Skeletal muscle cell (primary cell): ENCODE measurements around the gene MACROD2.

ENCODE experiments used
- DNase-seq: peaks from one replicate; pipeline ENCODE4 v3.0.0-alpha.2; 2010; ENCODE audit warnings: low read depth
- H3K4me3 ChIP-seq: 2 replicates; pipeline ENCODE4 v1.5.1; 2011; ENCODE audit warnings: low read depth, mild to moderate bottlenecking, control low read depth, low read length, moderate library complexity

Gene MACROD2

GRCh38 chr20:14538433-14538832, 543.1 kb downstream of the MACROD2 start:
- no peak for DNase-seq
- no peak overlapping the region for H3K4me3 ChIP-seq

- no peak overlapping the region for H3K4me3 ChIP-seq
- peak; percentile 13 for DNase-seq
These were observed 547.7 kb downstream of the MACROD2 start for GRCh38 chr20:14543040-14543439.

- DNase-seq = no peak
These were observed 549.4 kb downstream of the MACROD2 start for GRCh38 chr20:14544688-14545087.

GRCh38 chr20:14550655-14551054, 555.3 kb downstream of the MACROD2 start:
- H3K4me3 ChIP-seq = no peak overlapping the region
- no peak for DNase-seq

More at GRCh38 chr20:14544688-14545087, 549.4 kb downstream of the MACROD2 start:
- no peak overlapping the region for H3K4me3 ChIP-seq

DNA sequence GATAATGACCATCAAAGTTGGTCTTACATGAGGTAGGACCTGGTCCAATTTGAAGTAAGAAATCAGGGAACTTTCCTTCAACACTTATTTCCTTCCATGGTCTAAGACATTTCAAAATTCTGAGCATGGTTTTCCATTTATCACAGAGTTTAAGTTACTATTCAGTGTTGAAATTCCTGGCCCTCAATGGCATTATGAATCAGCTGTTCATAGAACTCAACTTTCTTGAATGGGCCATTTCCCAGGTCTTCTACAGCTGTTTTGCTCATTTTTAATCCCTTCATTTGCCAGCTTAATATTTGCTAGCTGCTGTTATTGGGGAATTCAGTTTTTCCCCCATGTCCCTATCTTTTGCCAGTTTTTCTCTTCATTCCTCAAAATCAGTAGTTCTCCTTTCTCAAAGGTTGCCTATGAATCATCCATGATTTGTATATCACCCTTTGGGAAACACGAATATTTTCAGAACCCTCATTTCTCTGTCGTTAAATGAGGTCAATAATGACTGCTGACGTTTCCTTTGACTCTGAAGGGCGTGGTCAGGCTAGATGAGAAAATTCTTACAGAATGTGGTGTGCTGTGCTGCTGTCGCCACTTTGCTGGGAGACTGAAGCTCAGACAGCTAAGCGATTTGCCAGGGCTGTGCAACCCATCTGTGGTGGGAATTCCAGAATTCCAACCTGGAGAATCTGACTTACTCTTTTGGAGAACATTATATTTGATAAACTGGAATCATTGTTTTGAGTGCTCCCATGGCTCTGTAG, 558.6 kb downstream of the MACROD2 start:
- peak; percentile 59 for DNase-seq
- H3K4me3 ChIP-seq = no peak overlapping the region

DNA sequence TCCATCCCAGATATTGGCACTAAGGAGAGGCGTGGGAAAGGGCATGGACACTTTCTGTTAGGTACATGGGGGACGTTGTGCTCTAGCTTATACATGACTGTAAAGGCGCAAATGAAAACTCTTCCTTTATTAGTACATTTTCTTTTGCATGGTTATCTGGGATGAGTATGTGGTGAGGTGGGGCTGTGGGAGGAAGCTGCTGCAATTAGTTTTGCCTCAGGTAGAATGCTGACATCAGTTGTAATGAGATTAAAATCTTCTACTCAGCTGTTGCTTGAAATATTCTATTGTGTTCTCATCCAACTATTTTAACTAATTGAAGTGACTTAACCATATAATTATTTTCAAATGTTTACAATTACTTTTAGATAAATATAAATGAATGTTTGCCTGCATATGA, 560.4 kb downstream of the MACROD2 start:
- no peak for DNase-seq
- no peak overlapping the region for H3K4me3 ChIP-seq

GRCh38 chr20:14556206-14556605, 560.9 kb downstream of the MACROD2 start:
- DNase-seq = no peak
- no peak overlapping the region for H3K4me3 ChIP-seq

- no peak overlapping the region for H3K4me3 ChIP-seq
- DNase-seq = no peak
These were observed 564.3 kb downstream of the MACROD2 start for GRCh38 chr20:14559612-14560011.

GRCh38 chr20:14561741-14562221, 566.5 kb downstream of the MACROD2 start:
- no peak for DNase-seq
- H3K4me3 ChIP-seq = no peak overlapping the region

GRCh38 chr20:14562981-14563380, 567.7 kb downstream of the MACROD2 start:
- no peak for DNase-seq
- H3K4me3 ChIP-seq = no peak overlapping the region

GRCh38 chr20:14566505-14566904, 571.2 kb downstream of the MACROD2 start:
- no peak overlapping the region for H3K4me3 ChIP-seq
- DNase-seq = peak; percentile 87

GRCh38 chr20:14568225-14568624, 572.9 kb downstream of the MACROD2 start:
- no peak for DNase-seq
- no peak overlapping the region for H3K4me3 ChIP-seq

DNA sequence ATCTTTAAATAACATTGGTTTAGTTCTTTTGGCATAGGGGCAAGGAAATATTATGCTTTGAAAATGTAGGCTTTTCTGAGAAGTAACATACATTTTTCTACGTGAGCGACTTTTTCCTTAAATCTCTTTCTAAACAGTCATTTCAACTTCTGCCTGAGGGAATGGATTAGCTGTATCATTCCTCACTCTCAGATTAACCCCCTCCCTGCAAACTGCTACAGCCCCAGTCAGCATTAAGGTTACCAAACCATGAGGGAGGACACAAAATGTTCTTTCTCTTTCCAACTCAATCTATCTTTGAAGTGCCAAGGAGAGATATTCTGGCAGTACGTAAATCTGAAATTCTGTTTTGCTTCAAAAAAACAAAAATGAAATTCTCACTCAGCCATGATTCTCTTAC, 573.4 kb downstream of the MACROD2 start:
- no peak for DNase-seq
- H3K4me3 ChIP-seq = no peak overlapping the region

DNA sequence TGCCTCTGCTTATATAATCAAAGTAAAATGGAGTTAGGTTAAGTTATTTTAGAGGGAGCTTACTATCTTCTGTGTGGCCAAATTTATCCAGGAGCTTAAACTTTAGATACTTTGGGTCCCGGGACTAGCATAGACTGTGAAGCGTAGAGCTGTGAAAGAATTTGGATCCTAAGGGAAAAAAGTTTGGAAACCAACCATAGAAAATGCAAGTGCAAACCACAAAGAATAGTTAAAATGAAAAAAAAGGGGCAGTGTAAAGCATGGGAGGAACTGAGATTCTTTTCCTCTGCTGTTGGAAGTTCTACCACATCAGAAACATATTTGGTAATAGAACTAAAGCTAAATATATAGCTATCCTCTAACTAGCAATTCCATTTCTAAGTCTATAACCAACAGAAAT, 574.3 kb downstream of the MACROD2 start:
- DNase-seq = no peak

DNA sequence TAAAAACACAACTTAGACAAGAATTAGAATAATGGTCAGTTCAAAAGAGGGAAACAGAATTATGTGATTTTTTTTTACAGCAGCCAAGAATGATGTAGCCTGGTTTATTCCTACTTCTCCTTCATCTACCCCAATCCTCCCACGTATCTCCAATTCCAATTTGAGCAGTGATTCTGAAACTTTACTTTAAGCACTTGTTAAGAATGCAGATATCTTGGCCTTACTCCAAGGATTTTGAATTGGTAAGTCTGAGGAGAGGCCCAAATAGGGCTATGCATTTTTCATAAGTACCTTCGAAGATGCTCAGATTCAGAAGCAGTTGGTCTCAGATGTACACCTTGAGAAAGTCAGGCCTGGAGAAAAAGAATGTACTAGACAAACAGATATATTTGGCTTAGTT, 575.5 kb downstream of the MACROD2 start:
- no peak overlapping the region for H3K4me3 ChIP-seq
- DNase-seq = no peak

More for the DNA sequence above, 574.3 kb downstream of the MACROD2 start:
- H3K4me3 ChIP-seq = no peak overlapping the region

- no peak overlapping the region for H3K4me3 ChIP-seq
- no peak for DNase-seq
These were observed 578.4 kb downstream of the MACROD2 start for GRCh38 chr20:14573676-14574075.

DNA sequence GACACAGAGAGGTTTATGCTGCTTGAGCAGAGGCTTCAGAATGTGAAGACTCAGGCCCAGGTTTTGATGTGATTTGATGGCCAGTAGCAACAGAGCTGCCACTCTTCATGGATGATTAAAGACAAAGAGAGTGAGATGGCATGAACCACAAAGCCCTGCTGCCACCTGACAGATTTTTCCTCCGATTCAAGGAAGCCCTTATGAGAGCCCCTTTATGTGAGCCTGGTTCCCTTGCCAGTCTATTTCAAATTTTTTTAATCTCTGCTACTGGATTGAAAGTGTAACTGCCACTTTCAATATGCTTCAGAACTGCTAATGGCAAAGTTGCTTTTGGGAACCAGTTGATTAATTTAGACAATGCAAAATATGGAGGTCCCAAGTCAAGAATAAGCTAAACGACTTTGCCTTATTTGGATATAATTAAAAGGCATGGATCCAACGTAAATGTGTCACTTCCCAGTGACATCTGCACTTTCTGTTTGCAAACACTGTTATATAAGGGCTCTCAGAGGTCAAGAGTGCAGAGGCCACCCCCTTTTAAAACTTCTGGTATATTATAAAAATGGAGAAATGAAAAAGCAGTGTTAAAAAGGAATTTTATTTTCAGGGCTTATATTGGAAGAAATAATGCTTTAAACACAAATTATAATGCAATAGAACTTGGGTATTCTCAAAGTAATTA, 581.0 kb downstream of the MACROD2 start:
- no peak for DNase-seq

GRCh38 chr20:14580418-14581074, 585.2 kb downstream of the MACROD2 start:
- H3K4me3 ChIP-seq = no peak overlapping the region
- no peak for DNase-seq

More for the DNA sequence above, 581.0 kb downstream of the MACROD2 start:
- H3K4me3 ChIP-seq = no peak overlapping the region

- H3K4me3 ChIP-seq = no peak overlapping the region
- no peak for DNase-seq
These were observed 586.4 kb downstream of the MACROD2 start for GRCh38 chr20:14581731-14582130.

GRCh38 chr20:14582855-14583254, 587.5 kb downstream of the MACROD2 start:
- DNase-seq = peak; percentile 58
- H3K4me3 ChIP-seq = no peak overlapping the region
